Activated T-helper 17 cell treated with anti-CD3 and anti-CD28 coated beads, Interleukin-2, amount 50 U/mL, for 72 hours (primary cell): ENCODE results near the gene TMEM198. TPM values are rescaled to one million over a fixed set of nuclear protein-coding genes. Genes with fewer than 3 reads are reported as not detected.

Experiments
- total RNA-seq, 2 donors: library from RNA; stranded (reverse); gene quantifications; one replicate each; pipeline ENCODE4 v1.2.3, GENCODE V29; 2022

Gene TMEM198
- total RNA-seq, 2 donors from 2014 or later = 3.7 to 5.1 TPM

Other genes starting within 250 kb of the TMEM198 start
- 1 to 10 TPM in 1 of 2 donors, under 1 TPM in 1; 0.67 to 6.3 TPM for gene PTPRN, start 234.6 kb upstream of the TMEM198 start, total RNA-seq
- not detected for gene RESP18, start 211.3 kb upstream of the TMEM198 start, total RNA-seq
- 10 to 100 TPM; 80.9 to 99.6 TPM for gene DNPEP, start 156.1 kb upstream of the TMEM198 start, total RNA-seq
- not detected for gene DES, start 125.7 kb upstream of the TMEM198 start, total RNA-seq
- 1 to 10 TPM in 1 of 2 donors, under 1 TPM in 1; 0.79 to 1.7 TPM for gene SPEG, start 109.2 kb upstream of the TMEM198 start, total RNA-seq
- 10 to 100 TPM; 31.7 to 36.3 TPM for gene GMPPA, start 45.1 kb upstream of the TMEM198 start, total RNA-seq
- under 1 TPM in 1 of 2 donors, not detected in 1; 0.56 TPM for gene ASIC4, start 29.5 kb upstream of the TMEM198 start, total RNA-seq
- gene CHPF, start 219 bp upstream of the TMEM198 start, total RNA-seq = 10 to 100 TPM; 14.0 to 27.6 TPM
- gene OBSL1, start 27.5 kb downstream of the TMEM198 start, total RNA-seq = 1 to 10 TPM in 1 of 2 donors, under 1 TPM in 1; 0.84 to 1.1 TPM
- gene INHA, start 28.3 kb downstream of the TMEM198 start, total RNA-seq = not detected
- 10 to 100 TPM; 28.4 to 31.4 TPM for gene STK11IP, start 53.8 kb downstream of the TMEM198 start, total RNA-seq
- not detected for gene SLC4A3, start 83.6 kb downstream of the TMEM198 start, total RNA-seq